ENCODE data around the gene ARHGEF39.

Gene ARHGEF39

GRCh38 chr9:35673132-35674024 lies 8.4 kb upstream of the ARHGEF39 start, which contains the start of gene CA9:
CA9 (plus strand) TSS chr9:35673928; CDS start chr9:35673960, 32 bp downstream.
- no peak for DNase-seq

GRCh38 chr9:35669331-35670145 lies 4.5 kb upstream of the ARHGEF39 start:
- DNase-seq = no peak

GRCh38 chr9:35667939-35668338 lies 2.9 kb upstream of the ARHGEF39 start:
- DNase-seq = no peak

- no peak for DNase-seq
Measured at GRCh38 chr9:35666549-35666948, 1.6 kb upstream of the ARHGEF39 start.

- no peak for DNase-seq
Measured at GRCh38 chr9:35666045-35666444, 1.1 kb upstream of the ARHGEF39 start.

GRCh38 chr9:35665471-35665818 lies 450 bp upstream of the ARHGEF39 start:
- DNase-seq = no peak

GRCh38 chr9:35662437-35662836 lies 2.6 kb downstream of the ARHGEF39 start:
- DNase-seq = no peak

GRCh38 chr9:35661756-35662350 lies 3.1 kb downstream of the ARHGEF39 start:
- DNase-seq = peak; percentile 57

GRCh38 chr9:35660966-35661415 lies 4.0 kb downstream of the ARHGEF39 start:
- no peak for DNase-seq

- DNase-seq = no peak
Measured at GRCh38 chr9:35659340-35659739, 5.7 kb downstream of the ARHGEF39 start.

GRCh38 chr9:35658968-35659220 lies 6.1 kb downstream of the ARHGEF39 start:
- DNase-seq = no peak

GRCh38 chr9:35658137-35658967 lies 6.6 kb downstream of the ARHGEF39 start, which contains the start of gene CCDC107:
CCDC107 (plus strand) TSS chr9:35658292; CDS start chr9:35658380, 88 bp downstream.
- peak; percentile 80 for DNase-seq

GRCh38 chr9:35657546-35658136 lies 7.4 kb downstream of the ARHGEF39 start, which contains the start of gene RMRP:
RMRP (minus strand) TSS chr9:35658019.
- DNase-seq = peak; percentile 76

GRCh38 chr9:35656831-35657545 lies 8.0 kb downstream of the ARHGEF39 start:
- DNase-seq = no peak

- no peak for DNase-seq
Measured at GRCh38 chr9:35656348-35656747, 8.6 kb downstream of the ARHGEF39 start.

GRCh38 chr9:35653611-35654010 lies 11.4 kb downstream of the ARHGEF39 start:
- no peak for DNase-seq

GRCh38 chr9:35652829-35653209 lies 12.2 kb downstream of the ARHGEF39 start:
- no peak for DNase-seq

GRCh38 chr9:35651956-35652828 lies 12.8 kb downstream of the ARHGEF39 start:
- DNase-seq = no peak

- DNase-seq = no peak
Measured at GRCh38 chr9:35650341-35651158, 14.4 kb downstream of the ARHGEF39 start, which contains the start of gene SIT1. SIT1 (minus strand) TSS chr9:35650931; CDS start chr9:35650853, 78 bp downstream.

Data from activated gamma-delta T cell treated with Interleukin-2 at 50 U/mL for 16 hours (primary cell).